Astrocyte (in vitro differentiated cells and primary cell): Measurements from ENCODE around the gene TMEM63A. TPM values are rescaled to one million over a fixed set of nuclear protein-coding genes. Genes with fewer than 3 reads are reported as not detected.
"Not testable (repeated sequence)": the region's sequence is repeated elsewhere in the genome, so short reads cannot be mapped to it uniquely, and the experiment has no call there.

Experiments used
- DNase-seq: peaks from one replicate; pipeline ENCODE4 v3.0.0-alpha.2; 2010; ENCODE audit warnings: low read depth
- FAIRE-seq: peaks from 2 replicates; lab custom pipeline; 2011; peaks lifted over from hg19 to GRCh38; lab: Jason Lieb, UNC
- H2AFZ ChIP-seq: 2 replicates; pipeline ENCODE4 v1.6.0; 2012; ENCODE audit warnings: low read depth, low read length, inconsistent platforms
- H3K27ac ChIP-seq: 2 replicates; pipeline ENCODE4 v1.5.1; 2011; ENCODE audit warnings: low read depth, low read length, inconsistent platforms
- H3K27me3 ChIP-seq: 2 replicates; pipeline ENCODE4 v1.6.0; 2011; ENCODE audit warnings: low read length, inconsistent platforms; ENCODE audit not compliant: insufficient read depth
- H3K36me3 ChIP-seq: 2 replicates; pipeline ENCODE4 v1.5.1; 2011; ENCODE audit warnings: low read length, inconsistent platforms; ENCODE audit not compliant: insufficient read depth
- H3K4me1 ChIP-seq: 2 replicates; pipeline ENCODE4 v1.5.1; 2011; ENCODE audit warnings: low read length, inconsistent platforms; ENCODE audit not compliant: insufficient read depth
- H3K4me2 ChIP-seq: 2 replicates; pipeline ENCODE4 v1.6.0; 2012; ENCODE audit warnings: low read length, inconsistent platforms
- H3K4me3 ChIP-seq: 2 replicates; pipeline ENCODE4 v1.5.1; 2011; ENCODE audit warnings: low read depth, mild to moderate bottlenecking, low read length, inconsistent platforms; ENCODE audit not compliant: insufficient read depth
- H3K79me2 ChIP-seq: 2 replicates; pipeline ENCODE4 v1.6.0; 2012; ENCODE audit warnings: mild to moderate bottlenecking, low read length, inconsistent platforms; ENCODE audit not compliant: insufficient read depth
- H3K9ac ChIP-seq: 2 replicates; pipeline ENCODE4 v1.6.0; 2012; ENCODE audit warnings: mild to moderate bottlenecking, low read length, inconsistent platforms
- H3K9me3 ChIP-seq: 2 replicates; pipeline ENCODE4 v1.5.1; 2012; ENCODE audit warnings: low read depth, mild to moderate bottlenecking, low read length, inconsistent platforms; ENCODE audit not compliant: insufficient read depth
- H4K20me1 ChIP-seq: 2 replicates; pipeline ENCODE4 v1.6.0; 2012; ENCODE audit warnings: low read length, inconsistent platforms; ENCODE audit not compliant: insufficient read depth
- H3K27ac Mint-ChIP-seq: one replicate; pipeline ENCODE4 v1.8.0; 2021; ENCODE audit warnings: mild to moderate bottlenecking, mixed read lengths; ENCODE audit not compliant: unreplicated experiment
- H3K27me3 Mint-ChIP-seq: one replicate; pipeline ENCODE4 v1.8.0; 2021; ENCODE audit warnings: low read depth, mixed read lengths; ENCODE audit not compliant: unreplicated experiment
- H3K36me3 Mint-ChIP-seq: one replicate; pipeline ENCODE4 v1.8.0; 2021; ENCODE audit warnings: low read depth, mixed read lengths; ENCODE audit not compliant: unreplicated experiment
- H3K4me1 Mint-ChIP-seq: one replicate; pipeline ENCODE4 v1.8.0; 2021; ENCODE audit warnings: low read depth, mixed read lengths; ENCODE audit not compliant: unreplicated experiment
- H3K4me3 Mint-ChIP-seq: one replicate; pipeline ENCODE4 v1.8.0; 2021; ENCODE audit warnings: mild to moderate bottlenecking, moderate library complexity, mixed read lengths; ENCODE audit not compliant: unreplicated experiment
- H3K9me3 Mint-ChIP-seq: one replicate; pipeline ENCODE4 v1.8.0; 2021; ENCODE audit warnings: mild to moderate bottlenecking, mixed read lengths; ENCODE audit not compliant: unreplicated experiment
- CTCF ChIP-seq: IDR thresholded peaks from 2 replicates; pipeline ENCODE4 v1.5.1; 2011; ENCODE audit warnings: low read depth, mild to moderate bottlenecking, inconsistent platforms, low read length, moderate library complexity; ENCODE audit not compliant: insufficient read depth
- EZH2 ChIP-seq: IDR thresholded peaks from 2 replicates; pipeline ENCODE4 v1.6.1; 2012; ENCODE audit warnings: mild to moderate bottlenecking, low read length, inconsistent platforms; ENCODE audit not compliant: insufficient read depth
- total RNA-seq: library from RNA; stranded (reverse); gene quantifications from 2 replicates; pipeline ENCODE4 v1.2.1, GENCODE V29; 2021

The TMEM63A gene
- total RNA-seq, 1 donor from 2014 or later = 28.7 TPM

- H3K27me3 ChIP-seq = no peaks in the 10 kb centered on the region
- Mint-ChIP-seq H3K4me3 (no peak overlapping the region), H3K4me1 (no peaks in the 10 kb centered on the region), H3K27ac (no peak overlapping the region), H3K36me3 (peaks cover 22% of the 10 kb centered on the region), H3K9me3 (no peaks in the 10 kb centered on the region), H3K27me3 (no peaks in the 10 kb centered on the region)
- no peaks in the 10 kb centered on the region for H3K36me3 ChIP-seq
- FAIRE-seq (no peak), DNase-seq (no peak)
- no peak overlapping the region for H3K27ac ChIP-seq
- no peaks in the 10 kb centered on the region for H3K79me2 ChIP-seq
- no peak for TF ChIP-seq CTCF
- TF ChIP-seq EZH2 = no peak
- H2AFZ ChIP-seq = no peak overlapping the region
- H3K9ac ChIP-seq = no peak overlapping the region
- H3K4me1 ChIP-seq = no peaks in the 10 kb centered on the region
- no peaks in the 10 kb centered on the region for H3K9me3 ChIP-seq
- no peaks in the 10 kb centered on the region for H4K20me1 ChIP-seq
- no peak overlapping the region for H3K4me2 ChIP-seq
- H3K4me3 ChIP-seq = no peak overlapping the region
These were observed 42.0 kb downstream of the TMEM63A start for GRCh38 chr1:225840223-225840610.

DNA sequence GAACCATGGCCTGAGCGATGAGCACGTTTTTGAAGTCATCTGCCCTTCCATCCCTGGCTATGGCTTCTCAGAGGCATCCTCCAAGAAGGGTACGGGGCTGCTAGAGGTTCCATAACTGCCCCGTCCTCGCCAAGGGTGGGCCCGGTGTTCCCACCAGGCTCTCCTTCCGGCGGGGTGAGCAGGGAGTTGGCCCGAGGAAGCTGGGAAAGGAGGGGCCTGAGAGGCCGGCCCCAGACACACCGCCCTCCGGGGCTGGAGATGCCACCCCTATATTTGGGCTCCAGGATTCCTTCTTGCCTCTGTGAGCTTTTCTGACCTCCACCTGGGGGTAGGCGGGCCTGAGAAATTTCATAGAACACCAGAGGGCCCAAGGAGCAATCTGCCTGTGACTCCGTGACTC is 43.4 kb downstream of the TMEM63A start:
- Histone ChIP-seq H3K4me2 (no peak overlapping the region), H3K9ac (no peak overlapping the region), H3K27me3 (no peaks in the 10 kb centered on the region), H3K4me3 (no peak overlapping the region), H2AFZ (no peak overlapping the region), H4K20me1 (no peaks in the 10 kb centered on the region), H3K36me3 (no peaks in the 10 kb centered on the region), H3K9me3 (no peaks in the 10 kb centered on the region), H3K79me2 (no peaks in the 10 kb centered on the region), H3K4me1 (no peaks in the 10 kb centered on the region), H3K27ac (no peak overlapping the region)
- FAIRE-seq = no peak
- peaks cover 26% of the 10 kb centered on the region for H3K36me3 Mint-ChIP-seq
- no peak overlapping the region for H3K4me3 Mint-ChIP-seq
- H3K9me3 Mint-ChIP-seq = no peaks in the 10 kb centered on the region
- no peak overlapping the region for H3K27ac Mint-ChIP-seq
- no peak for TF ChIP-seq CTCF
- no peak for TF ChIP-seq EZH2
- no peak for DNase-seq
- H3K4me1 Mint-ChIP-seq = no peaks in the 10 kb centered on the region
- no peaks in the 10 kb centered on the region for H3K27me3 Mint-ChIP-seq

- H3K79me2 ChIP-seq, H3K27me3 Mint-ChIP-seq, H3K4me3 Mint-ChIP-seq, H3K27me3 ChIP-seq, H3K4me1 Mint-ChIP-seq, H3K27ac ChIP-seq, H3K4me1 ChIP-seq, H4K20me1 ChIP-seq, H3K4me3 ChIP-seq, H3K9me3 ChIP-seq, H3K36me3 ChIP-seq, H2AFZ ChIP-seq, H3K9me3 Mint-ChIP-seq, H3K27ac Mint-ChIP-seq, FAIRE-seq, H3K9ac ChIP-seq, H3K4me2 ChIP-seq, DNase-seq: not testable (repeated sequence)
- H3K36me3 Mint-ChIP-seq = peaks cover 33% of the 10 kb centered on the region
These were observed 45.9 kb downstream of the TMEM63A start for GRCh38 chr1:225836296-225836695.
